DMS 273 (cell line): ENCODE data around the gene ABCD1.

Experiments
- DNase-seq: peaks from one replicate; lab custom pipeline; 2025; ENCODE audit not compliant: unreplicated experiment; lab: John Stamatoyannopoulos, UW

Gene ABCD1

DNA sequence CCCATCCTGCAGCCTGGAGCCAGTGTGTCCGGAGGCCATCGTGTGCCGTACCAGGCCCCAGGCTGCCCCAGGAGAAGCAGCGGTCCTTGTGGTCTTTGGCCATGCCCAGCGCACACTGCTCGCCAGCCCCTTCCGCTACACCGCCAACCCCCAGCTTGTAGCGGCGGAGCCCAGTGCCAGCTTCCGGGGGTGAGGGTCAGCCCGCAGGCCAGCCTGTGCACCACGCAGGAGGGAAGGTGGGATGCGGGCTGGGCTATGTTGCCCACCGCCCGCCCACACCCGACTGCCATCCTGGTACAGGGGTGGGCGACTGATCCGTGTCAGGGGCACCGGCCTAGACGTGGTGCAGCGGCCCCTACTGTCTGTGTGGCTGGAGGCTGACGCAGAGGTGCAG is 48.6 kb downstream of the ABCD1 start:
- no peak for DNase-seq

GRCh38 chrX:153773741-153774575 is 49.3 kb downstream of the ABCD1 start:
- DNase-seq: no peak

- no peak for DNase-seq
Measured at GRCh38 chrX:153774576-153775292, 50.1 kb downstream of the ABCD1 start.

- DNase-seq: no peak
Measured at GRCh38 chrX:153775293-153776119, 50.9 kb downstream of the ABCD1 start.

- DNase-seq: no peak
Measured at GRCh38 chrX:153776120-153776599, 51.5 kb downstream of the ABCD1 start.

- DNase-seq: no peak
Measured at GRCh38 chrX:153776611-153777045, 52.0 kb downstream of the ABCD1 start.

DNA sequence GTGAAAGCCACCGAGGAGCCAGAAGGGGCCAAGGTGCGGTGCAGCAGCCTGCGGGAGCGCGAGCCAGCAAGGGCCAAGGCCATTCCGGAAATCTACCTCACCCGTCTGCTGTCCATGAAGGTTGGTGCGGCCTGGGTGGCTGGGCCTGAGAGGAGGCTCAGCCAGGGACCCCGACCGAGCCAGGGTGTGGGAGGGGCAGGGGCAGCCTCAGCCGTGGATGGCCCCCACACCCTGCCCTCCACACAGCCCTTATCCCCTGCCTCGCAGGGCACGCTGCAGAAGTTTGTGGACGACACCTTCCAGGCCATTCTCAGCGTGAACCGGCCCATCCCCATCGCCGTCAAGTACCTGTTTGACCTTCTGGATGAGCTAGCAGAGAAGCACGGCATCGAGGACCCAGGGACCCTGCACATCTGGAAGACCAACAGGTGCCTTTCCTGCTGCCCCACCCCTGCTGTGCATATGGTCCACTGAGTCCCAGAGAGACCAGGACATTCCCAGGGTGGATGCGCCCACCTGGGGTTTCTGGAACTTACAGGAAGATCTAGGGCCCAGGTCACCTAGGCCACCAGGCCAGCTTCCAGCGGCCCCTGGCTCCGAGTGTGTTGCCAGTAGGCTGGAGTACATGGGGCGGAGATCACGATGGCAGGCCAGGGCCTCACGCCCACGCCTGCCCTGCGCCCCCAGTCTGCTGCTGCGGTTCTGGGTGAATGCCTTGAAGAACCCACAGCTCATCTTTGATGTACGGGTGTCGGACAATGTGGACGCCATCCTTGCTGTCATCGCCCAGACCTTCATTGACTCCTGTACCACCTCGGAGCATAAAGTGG is 52.8 kb downstream of the ABCD1 start:
- DNase-seq: no peak

- DNase-seq: peak; percentile 57
Measured at GRCh38 chrX:153778181-153778580, 53.5 kb downstream of the ABCD1 start.

GRCh38 chrX:153778684-153779101 is 54.0 kb downstream of the ABCD1 start:
- DNase-seq: peak; percentile 79

DNA sequence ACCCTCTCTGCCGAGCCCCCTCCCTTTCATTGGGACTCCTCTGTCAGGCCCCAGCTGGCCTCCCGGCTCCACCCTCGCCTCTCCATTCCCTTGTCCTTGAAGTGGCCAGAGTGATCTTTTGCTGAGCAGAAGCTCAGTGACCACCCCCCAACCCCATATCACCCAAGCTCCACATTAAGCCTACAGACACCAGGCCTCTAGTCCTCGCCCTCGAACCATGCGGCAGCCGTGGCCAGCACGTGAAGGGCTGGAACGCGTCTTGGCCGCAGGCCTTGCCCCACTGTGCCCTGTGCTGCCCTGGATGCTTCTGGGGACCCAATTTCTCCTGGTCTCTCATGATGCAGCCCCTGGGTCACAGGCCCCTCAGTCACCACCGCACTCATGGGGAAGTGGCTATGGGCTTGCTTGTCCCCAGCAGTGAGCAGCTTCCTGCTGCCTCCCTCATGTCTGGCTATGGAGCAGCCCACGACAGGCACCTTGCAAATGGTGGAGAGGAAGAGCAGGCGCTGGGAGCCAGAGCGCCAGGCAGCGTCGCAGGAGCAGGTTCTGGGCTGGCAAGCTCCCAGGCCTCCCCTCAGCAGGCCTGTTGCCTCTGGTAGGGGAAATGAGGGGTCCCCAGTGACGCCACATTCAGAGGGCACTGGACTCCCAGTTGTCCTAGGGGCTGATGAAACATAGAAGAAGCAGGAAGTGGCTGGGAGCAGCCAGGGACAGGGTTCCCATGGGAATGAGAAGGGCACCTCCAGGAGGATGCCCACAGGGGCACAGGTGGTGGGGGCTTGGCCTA is 55.4 kb downstream of the ABCD1 start:
- no peak for DNase-seq

DNA sequence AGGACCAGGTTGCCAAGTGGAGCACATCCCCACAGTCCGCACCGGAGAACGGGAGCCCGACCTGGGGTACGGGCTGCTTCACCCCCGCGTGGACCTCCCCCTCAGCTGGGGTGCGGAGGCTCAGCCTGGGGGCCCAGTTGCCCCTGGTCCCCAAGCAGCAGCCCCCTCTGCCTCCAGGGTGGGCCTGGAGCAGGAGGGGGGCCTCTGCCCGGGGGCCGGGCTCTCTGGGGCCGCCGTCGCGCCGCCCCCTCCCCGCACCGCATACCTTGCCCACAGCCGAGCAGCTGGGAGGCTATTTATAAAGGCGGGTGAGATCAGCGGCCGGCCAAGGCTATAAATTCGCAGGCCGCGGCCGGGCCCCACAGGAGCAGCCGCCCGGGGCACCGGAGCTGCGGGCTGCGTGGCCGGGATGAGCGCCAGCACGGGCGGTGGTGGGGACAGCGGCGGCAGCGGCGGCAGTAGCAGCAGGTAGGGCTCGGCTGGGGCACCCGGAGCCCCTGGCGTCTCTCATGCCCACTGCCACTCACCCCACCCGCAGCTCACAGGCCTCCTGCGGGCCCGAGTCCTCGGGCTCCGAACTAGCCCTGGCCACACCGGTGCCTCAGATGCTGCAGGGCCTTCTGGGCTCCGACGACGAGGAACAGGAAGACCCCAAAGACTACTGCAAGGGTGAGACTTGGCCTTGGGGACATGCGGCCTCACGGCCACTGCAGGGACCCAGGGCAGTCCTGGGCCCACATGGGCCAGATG is 56.2 kb downstream of the ABCD1 start, which contains the start of gene SRPK3:
SRPK3 (plus strand) TSS at position 364 of the 750 bp plus-strand sequence; CDS start at position 410, 46 bp downstream.
- DNase-seq: peak; percentile 74

GRCh38 chrX:153781428-153782047 is 56.9 kb downstream of the ABCD1 start:
- DNase-seq: peak; percentile 79

DNA sequence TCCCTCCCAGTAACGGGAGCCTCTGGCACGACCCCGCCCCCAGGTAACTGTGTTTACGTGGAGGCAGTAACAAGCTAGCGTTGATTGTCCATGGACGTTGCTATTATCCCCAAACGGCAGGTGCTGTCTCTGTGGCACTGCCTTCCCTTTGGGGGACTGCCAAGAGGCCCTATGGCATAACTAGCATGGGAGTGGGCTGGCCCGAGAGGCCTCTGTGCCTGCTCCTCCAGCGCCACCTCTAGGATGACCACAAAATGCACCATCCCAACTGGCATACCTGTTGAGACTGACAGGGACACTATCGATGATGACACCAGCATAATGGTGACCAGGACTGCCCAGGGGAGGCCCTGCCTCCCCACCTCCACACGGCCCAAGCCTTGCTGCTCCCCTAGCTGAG is 57.7 kb downstream of the ABCD1 start:
- peak; percentile 93 for DNase-seq

DNA sequence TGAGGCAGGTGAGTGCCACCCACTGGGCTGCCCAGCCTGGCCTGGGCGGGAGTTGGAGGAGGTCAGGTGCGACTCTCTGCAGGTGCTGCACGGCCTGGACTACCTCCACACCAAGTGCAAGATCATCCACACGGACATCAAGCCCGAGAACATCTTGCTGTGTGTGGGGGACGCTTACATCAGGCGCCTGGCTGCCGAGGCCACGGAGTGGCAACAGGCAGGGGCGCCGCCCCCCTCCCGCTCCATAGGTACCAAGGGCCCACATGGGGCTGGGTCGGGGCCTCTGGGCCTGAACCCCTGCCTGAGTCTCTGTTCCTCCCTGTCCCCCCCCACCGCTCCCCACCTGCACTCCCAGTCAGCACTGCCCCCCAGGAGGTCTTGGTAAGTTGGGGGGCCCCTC is 58.2 kb downstream of the ABCD1 start:
- DNase-seq: no peak

- no peak for DNase-seq
Measured at GRCh38 chrX:153783378-153784013, 58.8 kb downstream of the ABCD1 start.

- DNase-seq: no peak
Measured at GRCh38 chrX:153784325-153784967, 59.8 kb downstream of the ABCD1 start.

GRCh38 chrX:153786669-153787068 is 62.0 kb downstream of the ABCD1 start:
- DNase-seq: peak; percentile 43
